22Rv1 (cell line): ENCODE results near the gene UBB.

Source experiments
- H3K27ac ChIP-seq: fragments of 450-650 bp; 2 replicates; pipeline ENCODE4 v1.5.1; 2017
- ZFX ChIP-seq: fragments of 450-650 bp; IDR thresholded peaks from 2 replicates; pipeline ENCODE4 v1.6.1; 2017; ENCODE audit warnings: antibody characterized with exemption, borderline replicate concordance
- TF ChIP-seq, protein P1 (sequence below): fragments of 450-650 bp; IDR thresholded peaks from 2 replicates; pipeline ENCODE4 v1.5.1; 2017; ENCODE audit warnings: mild to moderate bottlenecking

The UBB gene

GRCh38 chr17:16354585-16354984 is 26.3 kb upstream of the UBB start:
- no peak overlapping the region for H3K27ac ChIP-seq
- TF ChIP-seq, protein P1, sequence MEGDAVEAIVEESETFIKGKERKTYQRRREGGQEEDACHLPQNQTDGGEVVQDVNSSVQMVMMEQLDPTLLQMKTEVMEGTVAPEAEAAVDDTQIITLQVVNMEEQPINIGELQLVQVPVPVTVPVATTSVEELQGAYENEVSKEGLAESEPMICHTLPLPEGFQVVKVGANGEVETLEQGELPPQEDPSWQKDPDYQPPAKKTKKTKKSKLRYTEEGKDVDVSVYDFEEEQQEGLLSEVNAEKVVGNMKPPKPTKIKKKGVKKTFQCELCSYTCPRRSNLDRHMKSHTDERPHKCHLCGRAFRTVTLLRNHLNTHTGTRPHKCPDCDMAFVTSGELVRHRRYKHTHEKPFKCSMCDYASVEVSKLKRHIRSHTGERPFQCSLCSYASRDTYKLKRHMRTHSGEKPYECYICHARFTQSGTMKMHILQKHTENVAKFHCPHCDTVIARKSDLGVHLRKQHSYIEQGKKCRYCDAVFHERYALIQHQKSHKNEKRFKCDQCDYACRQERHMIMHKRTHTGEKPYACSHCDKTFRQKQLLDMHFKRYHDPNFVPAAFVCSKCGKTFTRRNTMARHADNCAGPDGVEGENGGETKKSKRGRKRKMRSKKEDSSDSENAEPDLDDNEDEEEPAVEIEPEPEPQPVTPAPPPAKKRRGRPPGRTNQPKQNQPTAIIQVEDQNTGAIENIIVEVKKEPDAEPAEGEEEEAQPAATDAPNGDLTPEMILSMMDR, result no peak
- no peak for TF ChIP-seq ZFX

DNA sequence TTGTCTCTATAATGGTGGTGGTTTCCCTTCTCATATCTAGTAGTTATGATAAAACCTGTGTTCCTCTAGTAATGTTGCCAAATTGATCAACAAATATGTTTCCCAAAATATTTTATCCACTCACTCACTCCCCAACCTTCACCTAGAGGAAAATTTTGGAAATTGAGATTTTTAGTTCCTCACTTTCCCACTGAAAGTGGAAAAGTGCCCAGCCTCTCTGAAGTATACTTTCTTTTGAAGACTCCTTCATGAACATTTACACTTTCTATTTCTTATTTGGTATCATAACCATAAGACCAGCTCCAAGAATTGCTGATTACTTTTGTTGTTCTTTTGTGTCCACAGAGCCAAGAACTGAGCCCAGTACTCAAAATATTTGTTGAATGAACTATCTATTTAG is 22.5 kb upstream of the UBB start:
- no peak overlapping the region for H3K27ac ChIP-seq
- no peak for TF ChIP-seq ZFX
- TF ChIP-seq, protein P1, result no peak

GRCh38 chr17:16361874-16362273 is 19.0 kb upstream of the UBB start:
- no peak for TF ChIP-seq ZFX
- TF ChIP-seq, protein P1, result no peak
- H3K27ac ChIP-seq, result no peak overlapping the region

DNA sequence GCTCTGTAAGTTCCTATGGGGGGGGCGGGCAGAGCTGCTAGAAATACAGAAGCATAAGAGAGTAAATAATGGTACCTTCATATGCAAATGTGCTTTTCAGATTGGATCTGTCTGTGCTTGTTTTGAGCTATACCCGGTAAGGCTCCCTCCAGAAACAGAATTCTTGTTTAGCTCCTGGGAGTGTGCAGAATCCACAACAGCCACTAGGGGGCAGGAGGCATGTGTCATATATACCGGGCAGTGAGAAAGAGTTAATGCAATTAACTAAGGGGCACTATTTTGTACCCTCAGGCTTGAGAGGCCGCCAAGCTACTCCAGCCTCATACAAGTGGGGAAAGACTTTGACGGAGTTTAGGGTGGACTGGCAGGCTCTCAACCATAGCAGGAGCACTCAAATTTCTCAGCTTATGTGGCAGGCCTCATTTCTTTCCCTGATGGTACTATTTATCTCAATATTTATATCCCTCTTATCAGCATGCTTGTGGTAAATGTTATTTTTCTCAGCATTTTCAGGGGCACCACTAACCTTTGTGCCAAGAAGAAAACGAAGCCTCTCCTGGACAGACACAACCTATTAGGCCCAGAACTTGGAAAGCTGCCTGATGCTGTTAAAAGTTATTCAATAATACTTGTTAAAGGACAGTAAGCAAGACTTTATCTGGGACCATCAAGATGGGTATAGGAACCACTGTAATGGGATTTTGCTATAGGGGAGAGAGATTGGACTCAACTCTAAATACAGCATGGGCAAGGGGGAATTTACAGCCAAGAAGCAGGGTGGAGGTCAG is 16.9 kb upstream of the UBB start:
- no peak overlapping the region for H3K27ac ChIP-seq
- TF ChIP-seq, protein P1, result peak; percentile 95
- no peak for TF ChIP-seq ZFX

GRCh38 chr17:16364625-16365024 is 16.3 kb upstream of the UBB start:
- TF ChIP-seq, protein P1, result no peak
- no peak for TF ChIP-seq ZFX
- no peak overlapping the region for H3K27ac ChIP-seq

GRCh38 chr17:16371742-16372141 is 9.1 kb upstream of the UBB start:
- TF ChIP-seq, protein P1, result no peak
- TF ChIP-seq ZFX, result no peak
- peak overlapping the region; percentile 20; the same call in 1 of the 2 replicates for H3K27ac ChIP-seq

GRCh38 chr17:16374146-16374938 is 6.5 kb upstream of the UBB start:
- TF ChIP-seq, protein P1, result no peak
- no peak for TF ChIP-seq ZFX

More at GRCh38 chr17:16374146-16374938, 6.5 kb upstream of the UBB start:
- no peak overlapping the region for H3K27ac ChIP-seq
